T-helper 22 cell (primary cell): ENCODE results near the gene ALPP.
"Not testable (repeated sequence)": the region's sequence is repeated elsewhere in the genome, so short reads cannot be mapped to it uniquely, and the experiment has no call there.

Experiments
- DNase-seq: peaks from one replicate; pipeline ENCODE4 v3.0.0-alpha.2; 2020; ENCODE audit warnings: low read depth

Gene ALPP

DNA sequence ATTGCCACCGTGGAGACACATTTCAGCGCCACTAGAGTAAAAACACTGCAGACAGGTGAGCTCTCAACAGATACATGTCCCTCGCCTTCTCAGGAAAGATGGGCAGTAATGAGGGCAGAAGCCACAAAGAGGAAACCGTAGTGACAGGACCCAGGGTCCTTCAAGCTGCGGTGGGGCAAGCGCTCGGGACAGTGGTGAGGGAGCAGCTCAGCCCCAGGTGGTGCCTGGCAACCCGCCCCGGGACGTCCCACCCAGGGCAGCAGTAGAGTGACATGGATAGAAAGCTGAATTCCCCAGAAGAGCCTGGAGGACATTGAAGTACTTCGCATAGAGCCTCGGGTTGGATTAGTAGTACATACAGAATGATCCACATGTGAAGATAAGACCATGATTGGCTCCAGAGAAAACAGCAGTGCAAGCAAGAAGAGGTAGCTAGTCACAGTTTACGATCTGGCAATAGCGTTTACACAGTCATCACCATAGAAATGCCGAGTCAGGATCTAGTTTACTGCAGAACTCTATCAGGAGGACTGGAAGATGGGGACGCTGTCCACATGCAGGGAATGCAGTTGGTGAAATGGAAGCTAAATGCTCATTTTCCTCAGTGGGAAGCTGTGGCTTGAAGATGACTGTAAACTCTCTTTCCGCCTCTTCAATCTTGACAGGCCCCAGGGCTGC lies 37.4 kb upstream of the ALPP start:
- no peak for DNase-seq

DNA sequence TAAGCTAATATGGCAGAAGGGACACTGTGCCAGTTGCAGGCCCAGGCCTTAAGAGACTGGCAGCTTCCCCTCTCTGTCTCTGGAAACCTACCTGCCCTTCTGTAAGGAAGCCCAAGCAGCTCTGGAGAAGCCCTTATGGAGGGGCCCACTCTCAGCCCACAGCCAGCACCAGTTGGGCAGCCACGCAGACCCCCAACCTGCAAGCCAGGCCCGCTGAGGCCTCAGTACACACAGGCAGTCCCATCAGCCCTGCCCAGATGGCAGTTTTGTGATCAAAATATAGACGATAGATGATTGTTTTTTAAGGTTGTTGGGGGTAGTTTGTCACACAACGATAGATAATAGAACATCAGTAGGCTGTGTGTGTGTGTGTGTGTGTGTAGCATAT lies 36.8 kb upstream of the ALPP start:
- DNase-seq, result no peak

DNA sequence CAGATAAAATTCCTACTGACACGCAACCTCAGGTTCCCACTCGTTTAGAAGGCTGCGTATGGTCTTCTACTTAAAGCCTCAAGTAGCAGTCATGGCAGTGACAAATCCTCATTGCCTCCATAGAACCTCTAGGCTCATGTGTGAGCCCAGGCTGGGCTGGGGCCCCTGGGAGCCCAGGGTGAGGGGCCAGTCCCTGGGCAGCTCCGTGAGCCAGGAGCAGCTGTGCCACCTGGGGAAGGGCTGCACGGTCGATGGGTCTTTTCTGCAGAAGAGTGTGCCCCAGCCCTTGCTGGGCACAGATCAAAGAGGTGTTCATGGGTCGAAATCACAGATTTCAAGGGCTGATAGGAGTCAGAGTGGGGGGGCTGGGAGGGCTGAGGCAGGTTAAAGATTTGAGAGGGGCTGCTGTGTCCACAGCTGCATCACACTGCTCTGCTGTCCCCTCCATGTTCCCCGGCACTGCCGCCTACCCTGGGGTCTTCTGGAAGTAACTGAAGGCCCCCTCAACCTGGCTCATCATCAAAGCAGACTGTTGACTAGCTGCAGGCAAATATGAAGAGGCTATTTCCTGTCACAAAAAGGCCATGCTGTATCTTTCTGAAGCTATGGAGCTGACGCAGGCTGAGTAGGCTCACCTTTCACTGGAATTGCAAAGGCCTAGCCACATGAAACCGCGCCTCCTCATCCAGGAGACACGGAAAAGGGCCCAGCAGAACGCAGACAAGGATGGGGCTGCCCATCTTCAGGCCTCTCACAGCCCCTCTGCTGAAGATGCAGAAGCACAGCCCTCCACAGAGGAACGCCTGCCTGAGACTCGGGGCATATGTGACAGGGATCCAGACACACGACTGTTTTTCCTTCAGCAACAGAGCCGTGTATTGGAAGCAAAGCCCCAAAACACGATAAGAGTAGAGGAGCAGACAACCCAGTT lies 35.7 kb upstream of the ALPP start:
- DNase-seq, result no peak

DNA sequence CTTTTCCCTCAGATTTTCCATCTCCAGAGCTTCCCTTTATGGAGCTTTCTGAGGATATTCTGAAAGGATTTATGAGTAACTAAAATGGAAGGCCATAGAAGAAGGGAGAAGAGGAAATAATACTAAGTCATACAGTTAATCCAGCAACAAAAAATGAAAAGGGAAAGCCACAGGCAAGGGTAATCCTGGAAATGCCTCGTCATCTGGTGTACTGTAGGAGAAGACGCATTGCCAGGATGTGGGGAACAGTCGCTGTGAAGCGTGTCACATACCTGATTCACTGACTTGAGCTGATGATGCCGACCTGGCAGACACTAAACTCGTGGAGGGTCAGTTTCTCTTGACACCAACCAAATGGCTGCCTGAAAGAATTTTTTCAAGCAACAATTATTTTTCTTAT lies 34.7 kb upstream of the ALPP start:
- DNase-seq, result no peak

DNA sequence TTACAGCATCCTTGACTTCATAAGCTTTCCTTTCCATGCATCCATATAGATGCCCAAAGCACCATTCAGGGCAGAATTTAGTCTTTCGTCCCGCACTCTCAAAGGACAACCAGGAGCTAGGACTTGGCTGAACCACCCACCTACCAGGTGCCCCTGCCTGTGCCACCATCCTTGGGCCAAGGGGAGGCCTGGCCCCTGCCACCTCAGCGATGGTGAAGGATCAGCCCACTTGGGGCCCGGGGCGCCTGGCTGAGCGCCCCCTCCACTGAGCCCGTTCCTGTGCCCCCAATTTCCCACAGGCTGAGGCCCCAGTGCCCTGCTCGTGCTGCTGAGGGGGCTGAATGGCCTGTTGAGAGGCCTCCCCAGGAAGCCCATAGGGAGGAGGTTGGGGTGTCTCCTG lies 33.3 kb upstream of the ALPP start:
- no peak for DNase-seq

DNA sequence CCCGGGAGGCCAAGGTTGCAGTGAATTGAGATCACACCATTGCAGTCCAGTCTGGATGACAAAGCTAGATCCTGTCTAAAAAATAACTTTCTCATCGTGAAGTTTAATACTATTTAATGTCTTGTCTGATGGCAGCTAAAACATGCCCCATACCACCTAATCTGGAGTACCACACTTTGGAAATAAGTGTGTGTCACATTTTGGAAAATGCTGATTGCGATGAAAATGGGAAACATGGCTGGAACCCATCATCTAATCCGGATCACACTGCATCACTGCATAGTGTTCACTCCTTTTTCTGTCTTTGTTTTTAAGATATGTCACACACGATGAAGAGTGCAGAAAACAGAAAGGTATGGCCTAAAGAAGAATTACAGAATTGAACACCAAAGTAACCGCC lies 31.2 kb upstream of the ALPP start:
- DNase-seq, result no peak

DNA sequence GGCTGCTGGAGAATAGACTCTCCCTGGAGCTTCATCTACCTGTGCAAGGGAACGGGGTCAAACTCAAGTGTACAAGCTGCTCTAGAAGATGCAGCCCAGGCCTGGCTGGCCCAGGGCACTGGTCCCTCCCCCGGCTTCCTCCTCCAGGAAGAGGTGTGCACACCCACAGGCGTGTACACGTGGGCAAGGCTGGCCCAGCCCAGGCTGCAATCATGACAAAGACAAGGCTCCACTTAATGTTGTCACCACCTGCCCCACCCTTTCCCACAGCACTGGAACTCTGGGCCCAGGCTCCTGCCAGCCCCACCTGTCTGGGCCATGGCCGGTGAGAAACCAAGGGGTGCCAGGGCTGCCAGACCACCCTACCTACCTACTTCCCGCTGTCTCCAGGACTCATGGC lies 29.6 kb upstream of the ALPP start:
- no peak for DNase-seq

DNA sequence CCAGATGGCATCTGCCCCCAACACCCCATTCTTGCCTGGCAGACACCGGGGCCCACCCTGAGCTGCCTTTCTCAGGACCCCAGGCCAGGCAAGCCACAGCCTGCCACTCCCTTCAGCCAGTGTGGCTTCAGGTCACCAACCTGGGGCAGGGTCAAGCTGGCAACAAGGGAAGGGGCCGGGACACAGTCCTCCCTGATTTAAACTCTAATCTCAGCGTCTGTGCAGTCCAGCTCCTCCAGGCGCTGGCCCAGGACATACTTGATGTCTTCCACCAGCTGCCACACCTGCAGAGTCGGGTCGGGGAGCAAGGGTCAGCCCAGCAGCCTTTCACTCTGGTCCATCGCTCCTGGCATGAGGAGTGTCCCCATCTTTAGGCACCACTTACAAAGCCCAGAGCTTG lies 29.0 kb upstream of the ALPP start:
- no peak for DNase-seq

DNA sequence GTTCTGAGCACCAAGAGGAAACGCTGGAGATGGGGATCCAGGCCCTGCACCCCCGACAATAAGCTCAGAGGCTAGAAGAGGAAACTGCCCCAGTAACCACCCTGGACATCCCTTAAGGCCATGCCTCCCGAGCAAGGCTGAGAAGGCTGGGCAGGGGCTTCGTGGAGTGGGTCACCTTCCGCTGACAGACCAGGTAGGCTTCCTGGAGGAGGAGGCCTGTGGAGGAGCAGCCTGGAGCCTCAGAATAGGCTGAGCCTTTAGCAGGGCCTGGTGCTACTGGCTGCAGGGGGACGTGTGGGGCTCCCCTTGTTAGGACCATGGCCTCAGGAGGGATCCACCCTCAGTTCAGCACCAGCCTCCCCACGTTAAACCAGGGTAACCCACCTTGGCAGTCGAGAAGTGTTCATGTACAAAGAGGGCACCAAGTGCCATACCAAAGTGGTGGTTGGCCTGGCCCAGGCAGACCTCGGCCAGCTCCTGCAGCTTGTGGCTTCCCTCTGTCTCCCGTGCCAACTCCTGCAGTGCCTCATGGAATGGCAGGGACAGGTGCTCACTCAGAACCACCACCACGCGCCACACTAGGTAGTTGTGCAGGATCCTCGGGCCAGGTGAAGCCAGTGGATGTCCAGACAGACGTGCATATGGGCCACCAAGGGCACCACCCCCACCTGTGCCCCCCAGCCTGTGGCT lies 28.5 kb upstream of the ALPP start:
- DNase-seq, result no peak

DNA sequence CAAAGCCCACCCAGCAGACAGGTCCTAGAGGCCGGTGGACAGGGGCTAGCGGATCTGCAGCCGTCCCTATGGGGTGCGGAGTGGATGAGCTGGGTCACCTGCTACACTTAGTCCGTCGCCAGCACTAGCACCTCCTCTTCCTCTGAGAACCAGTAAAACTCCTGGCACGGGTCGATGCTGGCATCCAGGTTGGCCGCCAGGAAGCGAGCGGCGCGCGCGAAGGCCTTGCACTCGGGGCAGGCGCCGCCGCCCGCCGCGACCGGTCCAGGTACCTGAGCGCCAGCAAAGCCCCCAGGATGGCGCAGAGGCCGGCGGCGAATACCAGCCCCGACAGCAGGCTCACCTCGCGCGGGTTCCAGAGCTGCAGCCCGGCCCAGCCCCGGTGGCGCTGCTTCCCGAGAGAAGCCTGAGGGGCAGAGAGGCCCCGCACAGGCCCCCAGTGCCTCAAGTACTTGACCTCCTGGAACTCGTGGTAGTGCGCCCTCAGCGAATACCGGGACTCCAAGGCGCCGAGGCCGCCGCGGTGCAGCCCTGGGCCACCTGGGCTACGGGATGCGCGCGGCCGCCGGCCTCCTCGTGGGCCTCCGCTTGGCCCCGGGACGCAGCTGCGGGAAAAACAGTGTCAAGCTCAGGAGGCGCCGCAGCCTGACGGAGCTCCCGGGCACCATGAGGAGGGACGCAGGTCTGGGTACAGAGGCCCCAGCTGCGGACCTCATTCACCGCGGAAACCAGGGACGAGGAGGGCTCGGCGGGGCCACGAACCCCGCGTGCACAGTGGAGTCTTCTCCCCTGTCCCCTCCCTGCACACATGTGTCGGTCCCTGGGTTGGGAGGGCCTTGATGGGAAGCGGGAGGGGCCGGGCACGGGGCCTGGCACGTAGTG lies 27.5 kb upstream of the ALPP start:
- no peak for DNase-seq

DNA sequence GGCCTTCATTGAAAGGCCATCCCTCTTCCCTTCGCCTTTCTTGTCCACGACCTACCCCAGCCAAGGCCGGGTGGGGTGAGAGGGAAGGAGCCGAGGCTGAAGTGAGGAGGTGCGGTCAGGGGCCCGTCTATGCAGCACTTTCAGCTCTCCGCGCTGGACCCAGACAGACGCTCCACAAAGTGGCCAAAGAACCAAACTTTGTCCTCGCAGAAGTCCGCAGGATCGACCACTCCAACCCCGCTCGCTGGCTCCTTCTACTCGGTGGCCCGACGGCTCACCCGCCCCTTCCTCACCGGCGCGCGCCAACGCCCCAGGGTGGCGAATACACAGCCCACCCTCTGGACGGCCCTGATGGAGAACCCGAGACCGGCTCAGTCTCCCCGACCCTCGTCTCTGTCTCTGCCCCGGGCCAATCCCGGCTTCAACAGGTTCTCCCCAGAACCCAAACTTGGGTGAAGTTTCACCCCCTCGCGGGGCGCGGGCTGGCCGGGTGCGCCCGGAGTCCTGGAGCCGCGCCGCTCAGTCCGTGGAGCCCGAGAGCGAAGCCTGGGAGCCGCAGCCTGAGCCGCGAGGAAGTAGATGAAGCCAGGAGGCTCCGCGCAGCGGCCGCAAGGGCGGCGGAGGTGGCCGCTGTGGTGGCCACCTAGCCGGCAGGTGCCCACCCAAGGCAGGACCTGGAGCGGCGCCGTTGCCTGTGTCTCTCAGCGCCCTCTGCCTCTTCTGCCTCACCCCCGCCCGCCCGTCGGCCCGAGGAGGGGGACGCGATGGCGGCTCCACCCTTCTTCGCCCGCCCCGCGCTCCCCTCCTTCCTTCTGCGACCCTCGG lies 26.7 kb upstream of the ALPP start:
- DNase-seq, result no peak

DNA sequence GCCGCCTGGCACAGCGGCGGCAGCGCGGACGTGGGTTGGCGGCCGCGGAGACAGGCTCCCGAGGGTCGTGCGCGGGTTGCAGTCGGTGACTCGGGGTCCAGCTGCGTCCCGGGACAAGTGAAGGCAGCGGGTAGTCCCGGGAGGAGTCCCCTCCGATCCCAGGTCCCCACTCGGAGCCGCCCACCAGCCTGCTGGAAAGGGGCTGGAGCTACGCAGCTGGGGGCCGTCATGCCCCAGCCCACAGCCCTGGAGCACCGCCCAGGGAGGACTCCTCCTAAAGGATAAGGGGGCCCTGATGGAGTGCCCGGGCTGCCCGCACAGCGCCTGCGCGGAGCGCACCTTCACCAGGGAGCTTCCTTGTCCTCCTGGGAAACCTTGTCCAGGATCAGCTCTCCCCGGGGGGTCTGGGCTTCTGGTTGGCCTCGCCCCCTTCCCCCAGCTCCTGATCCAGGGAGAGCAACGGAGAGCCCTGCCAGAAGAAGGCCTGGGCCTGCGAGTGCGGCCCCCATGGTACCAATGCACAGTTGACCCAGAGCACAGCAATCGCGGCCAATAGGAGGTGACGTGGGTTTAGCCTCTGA lies 25.9 kb upstream of the ALPP start:
- no peak for DNase-seq

DNA sequence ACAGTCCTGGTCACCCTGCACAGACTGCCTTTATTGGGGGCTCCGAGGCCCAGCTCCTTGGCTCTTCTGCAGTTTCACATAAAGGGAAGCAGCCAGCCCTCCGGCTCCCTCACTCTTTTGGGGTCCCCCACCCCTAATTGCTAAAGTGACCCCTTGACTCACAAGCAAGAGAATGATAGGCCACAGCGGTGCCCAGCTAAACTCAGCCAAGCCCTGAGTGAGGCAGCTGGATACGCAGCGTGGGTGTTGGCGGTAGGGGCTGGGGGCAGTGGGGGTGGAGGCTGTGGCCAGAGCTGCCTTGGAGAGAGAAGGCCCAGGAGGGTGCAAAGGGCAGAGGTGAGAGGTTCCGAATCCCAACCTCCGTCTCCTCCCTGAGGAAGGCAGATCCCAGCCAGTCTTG lies 25.5 kb upstream of the ALPP start:
- no peak for DNase-seq

DNA sequence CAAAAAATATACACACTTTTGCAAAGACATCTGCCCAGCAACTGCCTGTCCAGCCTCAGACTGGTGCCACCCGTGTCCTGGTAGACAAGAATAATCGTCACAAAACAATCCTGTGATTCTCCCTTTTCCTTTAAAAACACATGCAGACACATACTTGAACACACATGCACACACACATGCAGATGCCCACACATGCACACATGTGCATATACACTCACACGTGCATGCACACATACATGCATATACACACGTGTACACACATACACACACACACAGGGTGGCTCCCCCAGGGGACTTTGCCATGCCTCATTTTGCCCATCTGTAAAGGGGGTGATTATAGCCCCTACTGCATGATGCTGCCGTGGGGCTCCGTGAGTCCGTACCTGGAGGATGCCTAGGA lies 24.9 kb upstream of the ALPP start:
- no peak for DNase-seq

DNA sequence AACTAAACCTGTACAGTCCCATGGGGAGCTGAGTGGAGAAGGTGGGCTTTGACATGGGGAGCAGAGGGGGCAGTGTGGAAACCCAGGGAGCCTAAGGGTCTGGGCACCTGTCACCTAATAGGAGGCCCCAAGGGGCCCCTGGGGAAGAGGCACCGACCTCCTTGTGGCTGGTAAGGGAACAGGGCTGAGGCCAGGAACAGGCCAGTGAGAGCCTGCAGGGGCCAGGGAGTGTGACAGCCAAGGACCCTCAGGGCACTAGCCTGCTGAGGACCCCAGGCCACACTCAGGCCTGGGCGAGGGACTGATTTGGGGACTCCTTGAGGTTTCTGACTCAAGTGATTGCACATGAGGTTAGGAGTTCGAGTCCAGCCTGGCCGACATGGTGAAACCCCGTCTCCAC lies 24.5 kb upstream of the ALPP start:
- DNase-seq, result no peak

DNA sequence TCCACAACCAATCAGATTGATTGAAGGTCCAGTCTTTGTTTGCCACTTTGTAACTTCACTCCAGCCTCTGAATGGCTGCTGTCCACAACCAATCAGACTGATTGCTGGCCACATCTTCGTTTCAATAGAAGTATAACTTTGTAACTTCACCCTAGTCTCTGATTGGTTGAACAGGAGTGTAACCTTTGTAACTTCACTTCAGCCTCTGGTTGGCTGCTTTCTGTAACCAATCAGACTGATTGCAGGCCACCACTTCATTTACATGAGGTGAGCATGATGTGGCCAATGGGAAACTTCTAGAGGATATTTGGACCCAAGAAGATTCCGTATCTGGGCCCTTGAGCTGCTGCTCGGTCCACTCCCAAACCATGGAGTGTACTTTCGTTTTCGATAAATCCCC lies 16.9 kb upstream of the ALPP start:
- no peak for DNase-seq

DNA sequence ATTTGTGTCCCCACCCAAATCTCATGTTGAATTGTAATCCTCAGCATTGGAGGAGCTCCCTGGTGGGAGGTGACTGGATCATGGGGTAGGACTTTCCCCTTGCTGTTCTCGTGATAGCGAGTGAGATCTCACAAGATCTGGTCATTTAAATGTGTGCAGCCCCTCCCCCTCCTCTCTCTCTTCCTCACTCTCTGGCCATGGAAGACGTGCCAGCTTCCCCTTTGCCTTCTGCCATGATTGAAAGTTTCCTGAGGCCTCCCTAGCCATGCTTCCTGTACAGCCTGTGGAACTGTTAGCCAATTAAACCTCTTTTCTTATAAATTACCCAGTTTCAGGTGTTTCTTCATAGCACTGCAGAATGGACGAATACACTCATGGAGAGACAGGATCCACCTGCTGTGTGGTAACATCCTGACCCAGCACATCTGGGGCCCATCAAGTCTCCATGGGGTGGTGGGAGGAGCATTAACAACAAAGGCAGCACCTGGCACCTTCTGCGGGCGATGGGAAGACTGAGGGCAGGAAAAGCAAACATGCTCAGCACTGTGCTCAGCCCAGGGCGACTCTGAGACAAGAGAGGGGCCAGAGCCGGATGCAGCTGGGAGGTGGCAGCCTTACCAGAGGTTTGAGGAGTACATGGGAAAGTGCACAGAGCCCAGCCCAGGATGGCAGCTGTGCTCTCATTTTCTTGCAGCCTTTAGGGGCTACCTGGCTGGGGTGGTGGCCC lies 16.2 kb upstream of the ALPP start:
- DNase-seq, result no peak

DNA sequence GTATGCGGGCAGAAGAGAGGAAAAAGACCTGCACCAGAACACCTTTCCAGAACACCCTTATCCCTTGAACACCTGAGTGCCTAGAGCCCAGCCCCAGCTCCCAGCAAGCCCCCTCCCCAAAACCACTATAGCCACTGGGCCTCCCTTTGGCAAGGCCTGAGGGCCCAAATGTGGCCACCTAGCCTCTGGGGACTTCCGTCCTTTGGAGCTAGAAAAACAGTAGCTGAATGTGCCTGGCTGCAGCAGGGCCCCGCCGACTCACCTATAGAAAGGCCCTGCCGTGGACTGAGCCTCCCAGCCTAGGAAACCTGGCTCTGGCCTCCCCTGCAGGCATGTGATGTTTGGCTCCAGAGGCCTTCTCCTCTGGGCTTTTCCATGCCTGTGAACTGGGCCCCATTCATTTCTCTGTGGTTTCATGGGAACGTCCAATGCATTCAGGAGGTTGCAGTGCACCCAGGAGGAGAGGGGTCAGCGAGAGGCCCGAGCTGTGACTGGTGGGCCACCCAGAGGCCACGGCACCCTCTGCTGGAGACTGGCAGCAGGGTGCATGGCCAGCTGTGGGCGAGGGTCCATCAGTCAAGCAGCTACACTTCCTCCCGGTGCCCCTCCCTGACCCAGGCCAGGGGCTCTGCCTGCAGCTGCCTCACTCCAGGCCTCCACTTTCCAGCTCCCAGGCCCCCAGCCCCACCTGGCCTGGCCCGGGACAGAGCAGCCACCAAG lies 15.3 kb upstream of the ALPP start:
- DNase-seq, result not testable (repeated sequence)
